Hematopoietic multipotent progenitor cell (in vitro differentiated cells): ENCODE measurements around the gene SYDE1. TPM values are rescaled to one million over a fixed set of nuclear protein-coding genes. Genes with fewer than 3 reads are reported as not detected.

Experiments used
- DNase-seq, 3 donors: peaks; one replicate each; pipeline ENCODE4 v3.0.0-alpha.2; 2011 to 2015; ENCODE audit warnings: low read depth in 2 of 3, low spot score in 2 of 3
- total RNA-seq: library from RNA; depleted of rRNA; stranded (reverse); fragments of >200 nt; gene quantifications from one replicate; pipeline ENCODE4 v1.2.3, GENCODE V29; 2012

The SYDE1 gene
- total RNA-seq, 1 donor, result 6.2 TPM

DNA sequence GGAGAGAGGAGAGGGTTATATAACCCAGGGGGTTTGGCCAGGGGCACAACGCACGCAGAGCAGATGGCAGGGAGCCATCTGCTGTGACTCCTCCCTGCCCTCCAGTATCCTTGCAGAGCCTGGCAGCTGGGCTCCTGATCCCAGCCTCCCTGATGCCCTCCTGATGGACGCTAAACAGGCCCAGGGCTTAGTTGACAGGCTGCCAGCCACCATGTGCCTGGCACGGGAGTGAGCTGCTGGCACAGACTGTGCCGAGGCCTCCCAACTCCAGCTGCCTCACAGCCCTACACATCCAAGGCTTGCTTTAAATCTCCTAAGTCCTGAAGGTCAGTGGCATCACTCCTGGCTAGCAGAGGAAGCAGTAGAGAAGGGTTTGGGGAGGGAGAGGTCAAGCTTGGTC, 16.7 kb downstream of the SYDE1 start:
- DNase-seq, result no peak

GRCh38 chr19:15124572-15125231, 17.5 kb downstream of the SYDE1 start:
- peak in 1 of 3 donors; percentile 23 for DNase-seq

DNA sequence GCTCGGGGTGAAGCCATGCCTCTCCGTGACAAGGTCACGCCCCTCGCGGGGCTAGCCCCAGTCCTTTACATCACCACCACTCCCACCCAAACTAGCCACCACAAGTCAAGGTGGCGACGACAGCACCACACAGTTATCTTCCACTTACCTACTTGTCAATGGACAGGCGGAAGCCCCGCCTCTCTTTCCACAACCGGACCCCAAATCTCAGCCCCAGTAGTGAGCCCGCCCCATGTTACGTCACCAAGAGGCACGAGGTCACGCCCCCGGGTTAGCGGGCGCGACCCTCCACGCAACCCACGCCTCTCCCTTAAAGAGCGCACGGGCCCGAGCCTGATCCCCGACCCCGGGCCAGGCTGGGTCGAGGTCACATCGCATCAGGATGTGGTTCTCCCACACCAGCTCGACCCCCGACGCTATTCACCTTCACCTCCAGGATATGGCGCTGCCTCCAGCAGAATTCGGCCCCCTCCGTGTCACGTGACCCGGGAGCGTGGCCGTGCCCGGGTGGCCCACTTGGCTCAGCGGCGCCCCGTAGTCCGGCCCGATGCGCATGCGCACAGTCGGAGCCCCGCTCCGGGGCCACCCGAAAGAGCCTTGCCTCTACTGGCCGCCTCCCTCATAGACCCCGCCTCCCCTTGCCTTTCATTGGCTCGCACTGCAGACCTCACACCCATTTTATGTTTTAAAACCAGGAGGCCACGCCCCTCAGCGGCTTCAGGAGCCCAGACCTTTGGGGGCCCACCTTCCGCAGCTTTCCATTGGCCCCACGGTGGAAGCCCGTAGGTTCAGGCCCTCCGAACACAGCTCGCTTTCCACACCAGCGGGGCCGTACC, 18.2 kb downstream of the SYDE1 start:
- DNase-seq, result peak; percentile 94 to 100 (median 99)

DNA sequence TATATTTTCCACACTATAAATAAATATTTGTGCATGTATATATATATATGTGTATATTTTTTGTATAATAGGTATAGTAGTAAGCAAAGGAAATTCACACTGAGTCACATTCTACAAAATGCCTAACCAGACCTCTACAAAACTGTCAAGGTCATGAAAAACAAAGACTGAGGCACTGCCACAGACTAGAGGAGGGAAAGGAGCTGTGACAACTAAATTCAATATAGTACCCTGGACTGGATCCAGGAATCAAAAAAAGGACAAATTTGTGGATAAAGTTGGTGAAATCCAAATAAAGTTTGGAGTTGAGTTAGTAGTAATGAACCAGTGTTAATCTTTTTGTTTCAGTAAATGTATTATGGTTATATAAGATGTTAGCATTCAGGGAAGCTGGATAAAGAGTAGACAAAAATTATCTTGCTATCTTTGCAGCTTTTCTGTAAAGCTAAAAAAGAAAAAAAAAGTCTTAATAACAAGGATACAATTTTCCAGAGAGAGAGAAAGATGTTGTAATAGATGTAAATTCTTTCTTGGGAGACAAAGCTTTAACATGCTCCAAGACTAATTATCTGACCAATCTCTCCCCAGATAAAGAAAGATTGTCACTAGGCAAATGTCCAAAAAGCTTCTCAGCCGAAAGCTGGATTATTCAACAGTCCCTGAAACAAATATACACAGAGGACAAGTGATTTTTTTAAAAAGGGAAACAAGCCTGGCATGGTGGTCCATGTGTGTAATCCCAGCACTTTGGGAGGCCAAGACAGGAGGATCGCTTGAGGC, 19.1 kb downstream of the SYDE1 start:
- DNase-seq, result no peak

DNA sequence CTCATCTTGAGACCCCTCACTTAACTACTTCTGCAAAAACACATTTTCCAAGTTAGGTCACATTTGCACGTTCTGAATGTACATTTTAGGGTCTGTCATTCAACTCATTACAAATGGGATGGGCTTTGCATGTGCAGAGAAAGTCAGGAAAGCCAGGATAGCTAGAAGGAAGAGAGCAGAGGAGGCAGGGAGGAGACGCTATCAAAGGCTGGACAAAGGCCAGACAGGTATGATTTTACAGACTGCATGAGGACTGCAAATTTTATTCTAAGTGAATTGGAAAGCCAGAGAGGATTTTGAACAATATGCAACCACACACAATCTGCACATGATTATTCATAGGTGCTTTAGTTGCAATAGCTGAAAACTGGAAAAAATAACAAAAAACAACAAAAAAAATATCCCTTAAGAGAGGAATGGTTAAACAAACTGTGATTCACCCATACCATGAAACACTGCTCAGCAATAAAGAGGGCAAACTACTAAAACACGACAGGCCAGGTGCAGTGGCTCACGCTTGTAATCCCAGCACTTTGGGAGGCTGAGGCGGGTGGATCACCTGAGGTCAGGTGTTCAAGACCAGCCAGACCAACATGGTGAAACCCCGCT, 21.1 kb downstream of the SYDE1 start:
- DNase-seq, result no peak

- no peak for DNase-seq
These were observed 22.8 kb downstream of the SYDE1 start for GRCh38 chr19:15129856-15130585.

DNA sequence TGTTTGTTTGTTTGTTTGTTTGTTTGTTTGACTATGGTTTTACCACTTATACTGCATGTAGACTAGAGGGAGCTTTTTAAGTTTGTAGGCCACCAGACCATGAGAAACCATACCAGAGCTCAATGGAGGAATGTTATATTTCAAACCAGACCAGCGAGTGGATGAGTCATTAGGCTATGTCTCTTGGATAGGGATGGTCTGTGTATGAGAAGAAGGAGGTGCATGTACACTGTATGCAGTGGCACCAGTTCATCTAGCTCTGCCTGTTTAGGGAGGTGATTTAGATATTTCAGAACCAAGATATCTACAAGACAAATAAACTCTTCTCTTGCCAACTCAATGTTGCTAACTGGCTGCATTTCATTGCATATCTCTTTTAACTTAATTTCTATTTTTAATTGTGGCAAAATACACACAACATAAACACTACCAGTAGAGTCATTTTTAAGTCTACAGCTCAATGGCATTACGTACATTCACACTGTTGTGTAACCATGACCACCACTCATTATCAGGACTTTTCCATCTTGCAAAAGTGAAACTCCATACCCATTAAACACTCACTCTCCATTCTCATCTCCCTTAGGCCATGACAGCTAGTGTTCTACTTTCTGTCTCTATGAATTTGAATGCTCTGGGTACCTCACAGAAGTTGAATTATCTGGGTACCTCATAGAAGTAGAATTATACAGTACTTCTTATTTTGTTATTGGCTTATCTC, 29.2 kb downstream of the SYDE1 start:
- DNase-seq, result no peak

DNA sequence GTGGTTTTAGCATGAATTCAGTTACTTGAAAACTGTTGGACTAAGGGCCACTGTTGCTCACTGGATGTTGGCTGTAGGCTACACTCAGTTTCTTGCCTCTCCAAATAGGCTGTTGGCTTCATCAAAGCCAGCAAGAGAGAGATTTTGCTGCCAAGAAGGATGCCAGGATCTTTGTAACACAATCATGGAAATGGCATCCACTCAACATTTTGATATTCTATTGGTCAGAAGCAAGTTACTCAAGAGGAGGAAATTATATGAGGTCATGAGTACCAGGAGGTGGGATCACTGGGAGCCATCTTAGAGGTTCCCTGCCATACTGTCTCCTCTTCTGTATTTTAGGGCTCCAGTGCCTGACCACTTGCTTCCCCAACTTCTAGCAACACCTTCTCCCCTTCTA, 30.6 kb downstream of the SYDE1 start:
- no peak for DNase-seq

GRCh38 chr19:15138427-15138826, 31.2 kb downstream of the SYDE1 start:
- no peak for DNase-seq

GRCh38 chr19:15141143-15141542, 33.9 kb downstream of the SYDE1 start:
- no peak for DNase-seq

GRCh38 chr19:15142313-15142712, 35.1 kb downstream of the SYDE1 start:
- DNase-seq, result no peak

- no peak for DNase-seq
These were observed 36.9 kb downstream of the SYDE1 start for GRCh38 chr19:15144046-15144646.

DNA sequence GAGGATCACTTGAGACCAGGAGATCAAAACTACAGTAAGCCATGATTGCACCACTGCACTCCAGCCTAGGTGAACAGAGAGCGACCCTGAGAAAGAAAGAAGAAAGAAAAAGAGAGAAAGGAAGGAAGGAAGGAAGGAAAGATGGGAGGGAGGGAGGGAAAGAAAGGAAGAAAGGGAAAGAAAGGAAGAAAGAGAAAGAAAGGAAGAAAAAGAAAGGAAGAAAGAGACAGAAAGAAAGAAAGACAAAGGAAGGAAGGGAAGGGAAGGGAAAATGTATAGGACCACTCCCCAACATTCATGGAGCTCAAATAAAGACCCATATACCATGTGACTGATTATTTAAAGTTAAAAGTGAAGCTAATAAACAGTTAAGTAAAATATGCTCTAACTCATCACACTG, 39.9 kb downstream of the SYDE1 start:
- no peak for DNase-seq

- DNase-seq, result no peak
These were observed 42.5 kb downstream of the SYDE1 start for GRCh38 chr19:15149737-15150136.

- DNase-seq, result peak in 2 of 3 donors; percentile 43 to 57
These were observed 46.9 kb downstream of the SYDE1 start for GRCh38 chr19:15154002-15154612.

DNA sequence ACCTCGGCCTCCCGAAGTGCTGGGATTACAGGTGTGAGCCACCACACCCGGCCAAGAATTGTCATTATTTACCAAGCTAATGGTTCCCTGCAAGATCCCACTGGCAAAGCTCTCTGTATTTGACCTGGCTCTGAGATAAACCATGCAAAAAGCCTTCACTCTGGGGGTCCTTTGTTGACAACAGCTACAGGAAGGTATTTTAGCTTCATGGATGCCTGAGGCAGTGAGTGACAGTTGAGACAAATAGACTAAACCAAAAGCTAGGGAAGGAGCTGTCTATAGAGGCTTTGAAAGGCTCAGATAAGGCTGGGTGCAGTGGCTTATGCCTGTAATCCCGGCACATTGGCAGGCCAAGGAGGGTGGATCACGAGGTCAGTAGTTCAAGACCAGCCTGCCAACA, 48.1 kb downstream of the SYDE1 start:
- DNase-seq, result no peak

DNA sequence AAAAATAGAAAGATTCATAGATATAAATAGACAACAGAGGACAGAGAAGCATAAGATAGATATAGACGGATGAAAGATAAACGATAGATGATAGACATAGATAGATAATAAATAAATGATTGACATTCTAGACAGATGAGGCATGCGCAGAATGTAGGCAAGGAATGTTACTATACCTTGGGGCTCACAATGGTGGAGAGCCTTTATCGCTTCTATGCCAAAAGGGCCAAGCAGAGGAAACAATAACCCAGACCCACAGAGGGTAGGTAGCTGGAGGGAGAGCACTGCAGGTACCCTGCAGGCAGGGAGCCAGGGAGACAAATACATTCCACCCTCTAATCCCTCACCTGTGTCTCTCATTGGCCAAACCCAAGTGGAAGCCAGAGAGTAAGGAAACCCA, 49.2 kb downstream of the SYDE1 start:
- no peak for DNase-seq

- peak in 1 of 3 donors; percentile 46 for DNase-seq
These were observed 52.0 kb downstream of the SYDE1 start for GRCh38 chr19:15159251-15159650.
